Measurements from ENCODE around the gene ORMDL3. TPM values are rescaled to one million over a fixed set of nuclear protein-coding genes. Genes with fewer than 3 reads are reported as not detected.

Gene ORMDL3
- total and polyA plus RNA-seq, 10 of the 15 experiments (the other 5 are each of a cell fraction or from before 2014, with no cell fraction given): 8.8 to 98.1 (median 49.9) TPM

- no peaks in the 10 kb centered on the region for H4K20me1 ChIP-seq (ENCODE audit: control insufficient read depth, insufficient read depth)
- ChIA-PET SMC1A (ENCODE audit: uncharacterized antibody, unreplicated experiment) (no interaction called here), RAD21 (ENCODE audit: unreplicated experiment) (interaction anchor here (0.7 kb wide), 1 partner anchor 13 kb away, joined by 3 read pairs; no protein-coding TSS in a partner anchor), POLR2A (no interaction called here), CTCF (interaction anchor here (1.1 kb wide), 1 partner anchor 234 kb away, joined by 3 read pairs; no protein-coding TSS in a partner anchor)
- in situ Hi-C loops (cut with MboI) (no loop called here), intact Hi-C loops (cut with micrococcal nuclease; ENCODE audit: unreplicated experiment) (no loop called here)
- no peak overlapping the region for H3K9ac ChIP-seq (ENCODE audit: control insufficient read depth, insufficient read depth, low read length)
- FAIRE-seq (no peak), DNase-seq (ENCODE audit: low read depth, low spot score) (no peak), ATAC-seq (no peak)
- H3K27ac ChIP-seq (ENCODE audit: control insufficient read depth, insufficient read depth): no peak overlapping the region
- no peaks in the 10 kb centered on the region for H3K9me3 ChIP-seq (replicated peaks; ENCODE audit: control insufficient read depth, insufficient read depth, low read length)
- peaks cover 14% of the 10 kb centered on the region for H3K4me1 ChIP-seq (ENCODE audit: control insufficient read depth, insufficient read depth, low read length)
- no peak overlapping the region for H2AFZ ChIP-seq (ENCODE audit: control insufficient read depth, low read depth, low read length)
- no peak overlapping the region for H3K4me3 ChIP-seq
- H3K36me3 ChIP-seq (ENCODE audit: control insufficient read depth in 2 of 2, insufficient read depth in 2 of 2, low read length in 1 of 2): no peaks in the 10 kb centered on the region
- no TSS peak for BruUV-seq (replicated peaks)
- no peaks in the 10 kb centered on the region for H3K79me2 ChIP-seq (ENCODE audit: control insufficient read depth, insufficient read depth, low read length)
- no peaks in the 10 kb centered on the region for H3K27me3 ChIP-seq (replicated peaks in 1 of 2; ENCODE audit: control insufficient read depth in 2 of 2, insufficient read depth in 2 of 2, low read length in 1 of 2)
- no peak overlapping the region for H3K4me2 ChIP-seq (ENCODE audit: control insufficient read depth, insufficient read depth)
- 97% methylated on average over 5 of the region's 5 CpGs for WGBS (ENCODE audit: insufficient coverage, insufficient replicate concordance, low lambda C conversion rate, missing lambda C conversion rate)
- no peak for TF ChIP-seq IKZF2 (IDR thresholded peaks at IDR 0.05)
- no peak for TF ChIP-seq ELK1 (IDR thresholded peaks at IDR 0.05; ENCODE audit: low read depth, low read length)
- no peak for TF ChIP-seq ZBTB40 (IDR thresholded peaks at IDR 0.05; ENCODE audit: borderline replicate concordance)
- TF ChIP-seq ZBED1 (IDR thresholded peaks at IDR 0.05; ENCODE audit: borderline replicate concordance): no peak
- TF ChIP-seq CTCF (IDR thresholded peaks at IDR 0.05 in 2 of 3, conservative IDR thresholded peaks at IDR 0.05 in 1 of 3; ENCODE audit: control insufficient read depth in 2 of 3, extremely low read depth in 1 of 3, insufficient read depth in 1 of 3, low read depth in 3 of 3, low read length in 3 of 3): no peak
- no peak for TF ChIP-seq SPI1 (IDR thresholded peaks at IDR 0.05; ENCODE audit: borderline replicate concordance, insufficient read depth, low read depth, low read length)
- no peak for TF ChIP-seq RCOR1 (conservative IDR thresholded peaks at IDR 0.05; ENCODE audit: low read depth, low read length)
- no peak for TF ChIP-seq ATF2 (IDR thresholded peaks at IDR 0.05; ENCODE audit: low read length)
- no peak for TF ChIP-seq BCL3 (IDR thresholded peaks at IDR 0.05; ENCODE audit: borderline replicate concordance, insufficient read depth, low read depth, low read length, poor library complexity, severe bottlenecking)
- TF ChIP-seq SMAD5 (IDR thresholded peaks at IDR 0.05; ENCODE audit: low read depth): no peak
- TF ChIP-seq RB1 (IDR thresholded peaks at IDR 0.05; ENCODE audit: borderline replicate concordance): no peak
- no peak for TF ChIP-seq SMARCA5 (IDR thresholded peaks at IDR 0.05)
These were observed 6.9 kb upstream of the ORMDL3 start for GRCh38 chr17:39934324-39934723.

Data from GM12878 (cell line).